Thyroid gland (tissue), 4 donors: Measurements from ENCODE around the gene SYNE3. TPM values are rescaled to one million over a fixed set of nuclear protein-coding genes. Genes with fewer than 3 reads are reported as not detected.

Experiments
- DNase-seq, 2 donors: peaks; one replicate each; pipeline ENCODE4 v3.0.0-alpha.2; 2019
- H3K27ac ChIP-seq, 3 donors: fragments of 200-600 bp; sonication (generic); 1 replicate in 2 of 3; 2 replicates in 1 of 3; pipeline ENCODE4 v1.5.1; 2016 to 2019; ENCODE audit warnings: mild to moderate bottlenecking in 1 of 3, moderate library complexity in 1 of 3
- H3K27me3 ChIP-seq: fragments of 200-600 bp; sonication (generic); one replicate; pipeline ENCODE4 v1.5.1; 2019
- H3K36me3 ChIP-seq, 2 donors: fragments of 200-600 bp; sonication (generic); one replicate each; pipeline ENCODE4 v1.5.1; 2016 to 2019
- H3K4me1 ChIP-seq, 2 donors: fragments of 200-600 bp; sonication (generic); one replicate each; pipeline ENCODE4 v1.5.1; 2017 to 2019
- H3K4me3 ChIP-seq, 3 donors: fragments of 200-600 bp; sonication (generic); replicated peaks in 1 of 3; 1 replicate in 2 of 3; 2 replicates in 1 of 3; pipeline ENCODE4 v1.5.1; 2016; ENCODE audit warnings: mild to moderate bottlenecking in 1 of 3
- H3K9me3 ChIP-seq: fragments of 200-600 bp; sonication (generic); one replicate; pipeline ENCODE4 v1.5.1; 2017
- POLR2A ChIP-seq, 2 donors: fragments of 450-650 bp; IDR thresholded peaks; one replicate each; pipeline ENCODE4 v1.6.1; 2017; ENCODE audit warnings: antibody characterized with exemption in 2 of 2, mild to moderate bottlenecking in 2 of 2, moderate library complexity in 1 of 2
- WGBS, 2 donors: methylation state at CpG; one replicate each; pipeline ENCODE4 v1.1.5; 2017; 5-methylcytosine and 5-hydroxymethylcytosine counted together
- intact Hi-C: fragments of 100-400 bp; cut with DNase I; formaldehyde crosslinking; loops from one replicate; pipeline ENCODE4 v1.15.1; 2023
- total RNA-seq, 4 donors: library from RNA; depleted of rRNA; stranded (reverse); fragments of >200 nt; gene quantifications; one replicate each; pipeline ENCODE4 v1.2.3, GENCODE V29; 2016
- TF ChIP-seq, protein P1 (sequence below), 6 experiments: fragments of 200-600 bp in 3 of 6; fragments of 450-650 bp in 3 of 6; sonication (generic) in 3 of 6; IDR thresholded peaks; one replicate each; pipeline ENCODE4 v1.5.1; 2016 to 2019; ENCODE audit warnings: antibody characterized with exemption in 6 of 6, mild to moderate bottlenecking in 2 of 6, inconsistent platforms in 1 of 6, moderate library complexity in 1 of 6

Gene SYNE3
- total RNA-seq, 4 donors from 2014 or later = 9.7 to 21.9 (median 17.6) TPM

- intact Hi-C loops = no loop called here
- TF ChIP-seq, protein P1, sequence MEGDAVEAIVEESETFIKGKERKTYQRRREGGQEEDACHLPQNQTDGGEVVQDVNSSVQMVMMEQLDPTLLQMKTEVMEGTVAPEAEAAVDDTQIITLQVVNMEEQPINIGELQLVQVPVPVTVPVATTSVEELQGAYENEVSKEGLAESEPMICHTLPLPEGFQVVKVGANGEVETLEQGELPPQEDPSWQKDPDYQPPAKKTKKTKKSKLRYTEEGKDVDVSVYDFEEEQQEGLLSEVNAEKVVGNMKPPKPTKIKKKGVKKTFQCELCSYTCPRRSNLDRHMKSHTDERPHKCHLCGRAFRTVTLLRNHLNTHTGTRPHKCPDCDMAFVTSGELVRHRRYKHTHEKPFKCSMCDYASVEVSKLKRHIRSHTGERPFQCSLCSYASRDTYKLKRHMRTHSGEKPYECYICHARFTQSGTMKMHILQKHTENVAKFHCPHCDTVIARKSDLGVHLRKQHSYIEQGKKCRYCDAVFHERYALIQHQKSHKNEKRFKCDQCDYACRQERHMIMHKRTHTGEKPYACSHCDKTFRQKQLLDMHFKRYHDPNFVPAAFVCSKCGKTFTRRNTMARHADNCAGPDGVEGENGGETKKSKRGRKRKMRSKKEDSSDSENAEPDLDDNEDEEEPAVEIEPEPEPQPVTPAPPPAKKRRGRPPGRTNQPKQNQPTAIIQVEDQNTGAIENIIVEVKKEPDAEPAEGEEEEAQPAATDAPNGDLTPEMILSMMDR (IDR thresholded peaks at IDR 0.05) = no peak
- no peaks in the 10 kb centered on the region for H3K27me3 ChIP-seq
- peaks cover 31 to 54% of the 10 kb centered on the region in 2 donors for H3K4me1 ChIP-seq
- no peak for DNase-seq
- no peaks in the 10 kb centered on the region for H3K36me3 ChIP-seq
- no peak overlapping the region for H3K4me3 ChIP-seq
- peak overlapping the region in 1 of 3 donors; percentile 62 for H3K27ac ChIP-seq
- H3K9me3 ChIP-seq = no peaks in the 10 kb centered on the region
- 88 to 89% methylated on average over 4 of the region's 4 CpGs for WGBS, 2 donors
These were observed 6.1 kb upstream of the SYNE3 start for GRCh38 chr14:95522556-95522955.

DNA sequence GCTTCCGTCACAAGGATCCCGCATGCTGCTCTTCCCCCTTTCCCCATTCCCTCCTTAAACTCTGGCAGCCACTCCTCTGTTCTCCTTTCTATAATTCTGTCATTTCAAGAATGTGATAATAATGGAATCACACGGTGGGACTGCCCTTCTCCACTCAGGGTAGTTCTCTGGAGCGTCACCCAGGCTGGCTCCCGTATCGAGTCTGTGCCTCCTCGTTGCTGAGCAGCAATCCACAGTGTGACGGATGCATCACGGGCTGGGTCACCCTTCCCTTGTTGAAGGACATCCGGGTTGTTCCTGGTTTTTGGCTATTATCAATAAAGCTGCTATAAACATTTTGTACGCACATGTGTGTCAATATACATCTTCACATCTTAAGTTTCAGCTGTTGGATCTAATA is 5.7 kb upstream of the SYNE3 start:
- Histone ChIP-seq H3K9me3 (no peaks in the 10 kb centered on the region), H3K4me3 (no peak overlapping the region), H3K27me3 (no peaks in the 10 kb centered on the region), H3K27ac (no peak overlapping the region), H3K36me3 (no peaks in the 10 kb centered on the region), H3K4me1 (peaks cover 29 to 58% of the 10 kb centered on the region in 2 donors)
- intact Hi-C loops = no loop called here
- DNase-seq = no peak
- TF ChIP-seq, protein P1 (IDR thresholded peaks at IDR 0.05) = no peak
- TF ChIP-seq POLR2A (IDR thresholded peaks at IDR 0.05) = no peak
- 94 to 97% methylated on average over 11 of the region's 11 CpGs for WGBS, 2 donors

DNA sequence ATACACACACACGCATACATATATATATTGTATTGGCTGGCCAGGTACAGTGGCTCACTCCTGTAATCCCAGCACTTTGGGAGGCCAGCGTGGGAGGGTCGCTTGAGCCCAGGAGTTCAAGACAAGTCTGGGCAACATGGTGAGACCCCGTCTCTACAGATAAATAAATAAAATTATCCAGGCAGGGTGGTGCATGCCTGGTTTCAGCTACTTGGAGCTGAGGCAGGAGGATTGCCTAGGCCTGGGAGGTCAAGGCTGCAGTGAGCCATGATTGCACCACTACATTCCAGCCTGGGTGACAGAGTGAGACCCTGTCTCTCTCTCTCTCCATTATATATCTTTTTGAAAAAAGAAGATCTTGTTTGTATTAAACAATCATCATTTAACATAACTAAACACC is 4.6 kb upstream of the SYNE3 start:
- H3K27ac ChIP-seq = no peak overlapping the region
- H3K36me3 ChIP-seq = no peaks in the 10 kb centered on the region
- H3K4me1 ChIP-seq = peaks cover 23 to 55% of the 10 kb centered on the region in 2 donors
- DNase-seq = no peak
- 89 to 95% methylated on average over 4 of the region's 4 CpGs for WGBS, 2 donors
- no peaks in the 10 kb centered on the region for H3K27me3 ChIP-seq
- H3K9me3 ChIP-seq = no peaks in the 10 kb centered on the region
- TF ChIP-seq, protein P1 (IDR thresholded peaks at IDR 0.05) = no peak
- TF ChIP-seq POLR2A (IDR thresholded peaks at IDR 0.05) = no peak
- H3K4me3 ChIP-seq = no peak overlapping the region
- intact Hi-C loops = no loop called here

GRCh38 chr14:95520346-95520745 is 3.9 kb upstream of the SYNE3 start:
- TF ChIP-seq POLR2A (IDR thresholded peaks at IDR 0.05) = no peak
- TF ChIP-seq, protein P1 (IDR thresholded peaks at IDR 0.05) = no peak
- intact Hi-C loops = no loop called here
- Histone ChIP-seq H3K27ac (peak overlapping the region in 2 of 3 donors; percentile 7 to 18), H3K9me3 (no peaks in the 10 kb centered on the region), H3K27me3 (no peaks in the 10 kb centered on the region), H3K4me1 (peaks cover 27 to 60% of the 10 kb centered on the region in 2 donors), H3K4me3 (no peak overlapping the region), H3K36me3 (no peaks in the 10 kb centered on the region)
- whole genome bisulfite sequencing, 2 donors = 56 to 66% methylated on average over 3 of the region's 3 CpGs
- DNase-seq = no peak

DNA sequence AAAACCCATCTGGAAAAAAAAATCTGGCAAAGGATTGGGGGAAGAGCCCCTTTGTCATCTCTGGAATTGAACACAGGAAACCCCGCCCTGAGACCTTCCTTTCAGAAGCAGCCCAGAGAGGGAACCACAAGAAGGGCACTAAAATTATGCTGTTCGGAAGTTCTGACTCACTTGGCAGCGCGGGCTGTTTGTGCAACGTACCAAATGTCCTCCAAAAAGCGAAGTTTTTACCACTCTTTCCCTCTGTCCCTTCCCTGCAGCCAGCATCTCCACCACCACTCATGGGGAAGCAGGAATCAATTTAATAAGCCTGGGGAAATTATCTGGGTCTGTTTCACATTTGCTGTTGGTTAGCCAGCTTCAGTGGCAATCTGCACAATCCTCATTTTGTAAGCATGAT is 3.2 kb upstream of the SYNE3 start:
- Histone ChIP-seq H3K36me3 (no peaks in the 10 kb centered on the region), H3K4me3 (no peak overlapping the region), H3K27ac (peak overlapping the region; percentile 7 to 18 (median 9)), H3K9me3 (no peaks in the 10 kb centered on the region), H3K27me3 (no peaks in the 10 kb centered on the region), H3K4me1 (peaks cover 33 to 63% of the 10 kb centered on the region in 2 donors)
- WGBS, 2 donors = 58 to 65% methylated on average over 6 of the region's 6 CpGs
- intact Hi-C loops = loop anchor here (5.0 kb wide), 1 partner anchor 72 kb away; no protein-coding TSS in a partner anchor
- TF ChIP-seq, protein P1 (IDR thresholded peaks at IDR 0.05) = no peak
- no peak for TF ChIP-seq POLR2A (IDR thresholded peaks at IDR 0.05)
- DNase-seq = peak; percentile 40 to 47
